Keratinocyte (primary cell): ENCODE results near the gene PRDX1. TPM values are rescaled to one million over a fixed set of nuclear protein-coding genes. Genes with fewer than 3 reads are reported as not detected.

ENCODE experiments used
- DNase-seq: peaks from one replicate; pipeline ENCODE4 v3.0.0-alpha.2; 2011; ENCODE audit warnings: low read depth, missing footprints, low spot score
- FAIRE-seq: peaks from 2 replicates; lab custom pipeline; 2011; peaks lifted over from hg19 to GRCh38; lab: Jason Lieb, UNC
- H2AFZ ChIP-seq: 2 replicates; pipeline ENCODE4 v1.6.0; 2012; ENCODE audit warnings: low read length, control low read depth, inconsistent platforms; ENCODE audit not compliant: control insufficient read depth
- H3K27ac ChIP-seq: 2 replicates; pipeline ENCODE4 v1.5.1; 2011; ENCODE audit warnings: low read length; ENCODE audit not compliant: control insufficient read depth, insufficient read depth
- H3K27me3 ChIP-seq: 3 replicates; pipeline ENCODE4 v1.6.0; 2011; ENCODE audit warnings: low read length; ENCODE audit not compliant: control insufficient read depth, insufficient read depth; ENCODE audit errors: extremely low read depth
- H3K36me3 ChIP-seq, 2 experiments: 2 replicates in 1 of 2; 3 replicates in 1 of 2; pipeline ENCODE4 v1.5.1; 2011; ENCODE audit warnings: low read length in 2 of 2, mild to moderate bottlenecking in 1 of 2; ENCODE audit not compliant: control insufficient read depth in 2 of 2, insufficient read depth in 2 of 2; ENCODE audit errors: extremely low read depth in 1 of 2
- H3K4me1 ChIP-seq: 3 replicates; pipeline ENCODE4 v1.5.1; 2011; ENCODE audit warnings: low read length; ENCODE audit not compliant: control insufficient read depth, insufficient read depth; ENCODE audit errors: extremely low read depth
- H3K4me2 ChIP-seq: 3 replicates; pipeline ENCODE4 v1.6.0; 2011; ENCODE audit warnings: low read depth, low read length; ENCODE audit not compliant: control insufficient read depth, insufficient read depth; ENCODE audit errors: extremely low read depth
- H3K4me3 ChIP-seq, 3 experiments: fragments of 200-600 bp in 1 of 3; sonication (generic) in 1 of 3; 2 replicates in 2 of 3; 3 replicates in 1 of 3; pipeline ENCODE4 v1.5.1; 2011 to 2016; ENCODE audit warnings: low read length in 3 of 3, mild to moderate bottlenecking in 3 of 3, control low read depth in 2 of 3, inconsistent platforms in 1 of 3, low read depth in 1 of 3, mixed read lengths in 1 of 3, mixed run types in 1 of 3, moderate library complexity in 1 of 3; ENCODE audit not compliant: control insufficient read depth in 2 of 3, insufficient read depth in 2 of 3; ENCODE audit errors: extremely low read depth in 1 of 3
- H3K79me2 ChIP-seq: 2 replicates; pipeline ENCODE4 v1.6.0; 2012; ENCODE audit warnings: low read length; ENCODE audit not compliant: control insufficient read depth, insufficient read depth
- H3K9ac ChIP-seq: 3 replicates; pipeline ENCODE4 v1.6.0; 2011; ENCODE audit warnings: low read length; ENCODE audit not compliant: control insufficient read depth, insufficient read depth; ENCODE audit errors: extremely low read depth
- H3K9me1 ChIP-seq: 3 replicates; pipeline ENCODE4 v1.6.0; 2011; ENCODE audit warnings: low read length; ENCODE audit not compliant: control insufficient read depth, insufficient read depth; ENCODE audit errors: extremely low read depth
- H3K9me3 ChIP-seq: 2 replicates; pipeline ENCODE4 v1.5.1; 2012; ENCODE audit warnings: low read depth, low read length; ENCODE audit not compliant: control insufficient read depth
- H4K20me1 ChIP-seq: 3 replicates; pipeline ENCODE4 v1.6.0; 2011; ENCODE audit warnings: low read length; ENCODE audit not compliant: control insufficient read depth, insufficient read depth; ENCODE audit errors: extremely low read depth
- EZH2 ChIP-seq: IDR thresholded peaks from one replicate; pipeline ENCODE4 v1.6.1; 2012; ENCODE audit warnings: inconsistent platforms, mild to moderate bottlenecking, low read length, moderate library complexity
- dilution Hi-C: fragments of 300-500 bp; cut with MboI; formaldehyde crosslinking; loops from one replicate; pipeline ENCODE4 v1.7.0; 2020; ENCODE audit warnings: low sequenced_read_pairs; ENCODE audit not compliant: extremely low pct_ligation_motif_present
- polyA plus RNA-seq, 5 experiments: library from polyadenylated mRNA; depleted of rRNA in 3 of 5; stranded (reverse) in 3 of 5; stranded (forward) in 1 of 5; unstranded in 1 of 5; fragments of >200 nt; gene quantifications; 1 replicate in 1 of 5; 2 replicates in 3 of 5; 3 replicates in 1 of 5; pipeline versions ENCODE4 v1.2.1 to v1.2.3, GENCODE V29; 2011 to 2012; ENCODE audit warnings: missing spikeins in 2 of 5, low read depth in 1 of 5, low replicate concordance in 1 of 5
- TF ChIP-seq, protein P1 (sequence below), 3 experiments: IDR thresholded peaks in 1 of 3; conservative IDR thresholded peaks in 1 of 3; optimal IDR thresholded peaks in 1 of 3; 2 replicates in 2 of 3; 3 replicates in 1 of 3; pipeline versions ENCODE3 to v1.5.1; 2011; ENCODE audit warnings: low read length in 3 of 3, mild to moderate bottlenecking in 3 of 3, moderate library complexity in 2 of 3, control low read depth in 1 of 3, inconsistent platforms in 1 of 3; ENCODE audit not compliant: insufficient read depth in 2 of 3; ENCODE audit errors: extremely low read depth in 1 of 3

Gene PRDX1
- polyA plus RNA-seq, 1 donor (not counting 4 experiments of a cell fraction or from before 2014, with no cell fraction given), result 1,251 TPM

- H3K27ac ChIP-seq, result no peak overlapping the region
These were observed 20.9 kb upstream of the PRDX1 start for GRCh38 chr1:45542591-45542990.

GRCh38 chr1:45541193-45541592, 19.5 kb upstream of the PRDX1 start:
- Histone ChIP-seq H3K4me3 (no peak overlapping the region), H3K9ac (no peak overlapping the region), H3K36me3 (no peaks in the 10 kb centered on the region), H4K20me1 (no peaks in the 10 kb centered on the region), H3K27ac (no peak overlapping the region), H3K4me1 (peaks cover 1% of the 10 kb centered on the region), H3K9me1 (no peaks in the 10 kb centered on the region), H3K4me2 (no peak overlapping the region), H3K9me3 (no peaks in the 10 kb centered on the region), H3K27me3 (no peaks in the 10 kb centered on the region), H2AFZ (no peak overlapping the region), H3K79me2 (no peaks in the 10 kb centered on the region)
- dilution Hi-C loops, result no loop called here
- TF ChIP-seq, protein P1, sequence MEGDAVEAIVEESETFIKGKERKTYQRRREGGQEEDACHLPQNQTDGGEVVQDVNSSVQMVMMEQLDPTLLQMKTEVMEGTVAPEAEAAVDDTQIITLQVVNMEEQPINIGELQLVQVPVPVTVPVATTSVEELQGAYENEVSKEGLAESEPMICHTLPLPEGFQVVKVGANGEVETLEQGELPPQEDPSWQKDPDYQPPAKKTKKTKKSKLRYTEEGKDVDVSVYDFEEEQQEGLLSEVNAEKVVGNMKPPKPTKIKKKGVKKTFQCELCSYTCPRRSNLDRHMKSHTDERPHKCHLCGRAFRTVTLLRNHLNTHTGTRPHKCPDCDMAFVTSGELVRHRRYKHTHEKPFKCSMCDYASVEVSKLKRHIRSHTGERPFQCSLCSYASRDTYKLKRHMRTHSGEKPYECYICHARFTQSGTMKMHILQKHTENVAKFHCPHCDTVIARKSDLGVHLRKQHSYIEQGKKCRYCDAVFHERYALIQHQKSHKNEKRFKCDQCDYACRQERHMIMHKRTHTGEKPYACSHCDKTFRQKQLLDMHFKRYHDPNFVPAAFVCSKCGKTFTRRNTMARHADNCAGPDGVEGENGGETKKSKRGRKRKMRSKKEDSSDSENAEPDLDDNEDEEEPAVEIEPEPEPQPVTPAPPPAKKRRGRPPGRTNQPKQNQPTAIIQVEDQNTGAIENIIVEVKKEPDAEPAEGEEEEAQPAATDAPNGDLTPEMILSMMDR (optimal IDR thresholded peaks at IDR 0.05 in 1 of 3, IDR thresholded peaks at IDR 0.05 in 1 of 3, conservative IDR thresholded peaks at IDR 0.05 in 1 of 3; ENCODE audit: extremely low read depth in 1 of 3, insufficient read depth in 2 of 3, low read length in 3 of 3), result no peak
- TF ChIP-seq EZH2, result no peak
- FAIRE-seq (no peak), DNase-seq (no peak)

More at GRCh38 chr1:45542591-45542990, 20.9 kb upstream of the PRDX1 start:
- dilution Hi-C loops, result no loop called here
- H3K4me1 ChIP-seq, result no peaks in the 10 kb centered on the region
- H3K4me3 ChIP-seq, result no peak overlapping the region
- no peaks in the 10 kb centered on the region for H3K9me3 ChIP-seq
- no peaks in the 10 kb centered on the region for H3K79me2 ChIP-seq
- no peaks in the 10 kb centered on the region for H3K9me1 ChIP-seq
- H3K4me2 ChIP-seq, result no peak overlapping the region
- no peaks in the 10 kb centered on the region for H3K27me3 ChIP-seq
- H3K9ac ChIP-seq, result no peak overlapping the region
- DNase-seq (no peak), FAIRE-seq (no peak)
- H2AFZ ChIP-seq, result no peak overlapping the region
- TF ChIP-seq, protein P1 (optimal IDR thresholded peaks at IDR 0.05 in 1 of 3, IDR thresholded peaks at IDR 0.05 in 1 of 3, conservative IDR thresholded peaks at IDR 0.05 in 1 of 3; ENCODE audit: extremely low read depth in 1 of 3, insufficient read depth in 2 of 3, low read length in 3 of 3), result no peak
- TF ChIP-seq EZH2, result no peak
- no peaks in the 10 kb centered on the region for H3K36me3 ChIP-seq
- no peaks in the 10 kb centered on the region for H4K20me1 ChIP-seq
